Panc1 (cell line): ENCODE data around the gene LMNTD1. TPM values are rescaled to one million over a fixed set of nuclear protein-coding genes. Genes with fewer than 3 reads are reported as not detected.

Experiments
- ATAC-seq: fragments of 200-7000 bp; cut with Tn5 transposase; 2 replicates; pipeline ENCODE4 v1.9.1; 2020; ENCODE audit warnings: mild to moderate bottlenecking, moderate library complexity
- BruUV-seq: library from RNA; stranded (reverse); fragments of 400-500 nt; replicated peaks from 2 replicates; lab custom pipeline; 2021; lab: Mats Ljungman, UMichigan
- CTCF ChIA-PET: fragments of 300-600 bp; sonication (Branson Sonifier 250); formaldehyde crosslinking; loops from one replicate; lab custom pipeline; 2022; ENCODE audit warnings: antibody characterized with exemption; lab: Charles Lee
- POLR2A ChIA-PET: fragments of 300-600 bp; sonication (Branson Sonifier 250); formaldehyde crosslinking; loops from one replicate; lab custom pipeline; 2022; ENCODE audit warnings: antibody characterized with exemption; lab: Charles Lee
- DNase-seq: peaks from one replicate; pipeline ENCODE4 v3.0.0-alpha.2; 2010; ENCODE audit warnings: low read depth, low spot score
- H3K27ac ChIP-seq: 2 replicates; pipeline ENCODE4 v1.5.1; 2011; ENCODE audit warnings: mild to moderate bottlenecking, low read length, inconsistent platforms
- H3K27me3 ChIP-seq: fragments of 200-500 bp; sonication (Bioruptor generic); 2 replicates; pipeline ENCODE4 v1.6.0; 2014; ENCODE audit warnings: low read length, inconsistent platforms; ENCODE audit not compliant: control insufficient read depth, insufficient read depth
- H3K36me3 ChIP-seq: fragments of 200-500 bp; sonication (Bioruptor generic); 2 replicates; pipeline ENCODE4 v1.5.1; 2014; ENCODE audit warnings: inconsistent platforms, mild to moderate bottlenecking, low read length, moderate library complexity; ENCODE audit not compliant: control insufficient read depth, insufficient read depth
- H3K4me1 ChIP-seq: 2 replicates; pipeline ENCODE4 v1.5.1; 2011; ENCODE audit warnings: inconsistent platforms, mild to moderate bottlenecking, low read length, moderate library complexity; ENCODE audit not compliant: control insufficient read depth, insufficient read depth
- H3K4me3 ChIP-seq, 2 experiments: 2 replicates each; pipeline ENCODE4 v1.5.1; 2011 to 2012; ENCODE audit warnings: low read depth in 2 of 2, low read length in 2 of 2, mild to moderate bottlenecking in 2 of 2, inconsistent platforms in 1 of 2, moderate library complexity in 1 of 2
- H3K9me3 ChIP-seq: fragments of 200-500 bp; sonication (Bioruptor generic); 2 replicates; pipeline ENCODE4 v1.5.1; 2014; ENCODE audit warnings: low read depth, mild to moderate bottlenecking, inconsistent platforms, low read length, moderate library complexity; ENCODE audit not compliant: control insufficient read depth, insufficient read depth
- CTCF ChIP-seq: fragments of 450-650 bp; IDR thresholded peaks from 2 replicates; pipeline ENCODE4 v1.5.1; 2017; ENCODE audit warnings: mild to moderate bottlenecking
- POLR2AphosphoS5 ChIP-seq: IDR thresholded peaks from 2 replicates; pipeline ENCODE4 v1.6.1; 2012; ENCODE audit warnings: mild to moderate bottlenecking, low read depth, low read length, moderate library complexity
- REST ChIP-seq, 2 experiments: IDR thresholded peaks; 2 replicates each; pipeline ENCODE4 v1.6.1; 2011 to 2012; ENCODE audit warnings: low read depth in 2 of 2, control low read depth in 1 of 2, low read length in 1 of 2, mild to moderate bottlenecking in 1 of 2, moderate library complexity in 1 of 2; ENCODE audit not compliant: insufficient read depth in 1 of 2
- SIN3A ChIP-seq: IDR thresholded peaks from 2 replicates; pipeline ENCODE4 v1.6.1; 2012; ENCODE audit warnings: low read depth, mild to moderate bottlenecking, low read length, moderate library complexity, borderline replicate concordance; ENCODE audit not compliant: insufficient read depth
- TCF7L2 ChIP-seq: IDR thresholded peaks from 2 replicates; pipeline ENCODE4 v1.6.1; 2011; ENCODE audit warnings: mild to moderate bottlenecking, low read depth, low read length, inconsistent platforms
- in situ Hi-C: cut with HindIII; loops from 2 replicates; pipeline ENCODE4 v1.10.0; 2016; ENCODE audit warnings: low sequenced_read_pairs, low pct_unique_long_range_greater_than_20kb
- intact Hi-C: fragments of 100-400 bp; cut with micrococcal nuclease; formaldehyde crosslinking; loops from one replicate; pipeline ENCODE4 v1.10.0; 2022; ENCODE audit not compliant: unreplicated experiment
- total RNA-seq: library from RNA; stranded (reverse); gene quantifications from one replicate; pipeline ENCODE4 v1.2.1, GENCODE V29; 2021; ENCODE audit not compliant: unreplicated experiment

The LMNTD1 gene
- total RNA-seq, 1 experiment from 2014 or later, result 0.13 TPM

DNA sequence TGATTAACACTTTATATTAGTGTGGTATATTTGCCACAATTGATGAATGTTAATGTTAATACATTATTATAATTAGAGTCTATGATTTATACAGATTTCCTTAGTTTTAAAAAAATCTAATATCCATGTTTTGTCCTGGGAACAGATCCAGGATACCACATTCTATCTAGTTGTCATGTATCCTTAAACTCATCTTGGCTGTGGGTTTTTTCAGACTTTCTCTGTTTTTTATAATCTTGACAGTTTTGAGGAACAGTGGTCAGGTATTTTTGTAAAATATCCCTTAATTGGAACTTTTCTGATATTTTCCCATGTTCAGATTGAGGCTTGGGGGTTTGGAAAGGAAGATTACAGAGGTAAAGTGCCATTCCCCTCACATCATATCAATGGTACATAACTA, 104.1 kb downstream of the LMNTD1 start:
- no peak for ATAC-seq
- TF ChIP-seq TCF7L2, result no peak
- TF ChIP-seq POLR2AphosphoS5, result no peak
- no peak for TF ChIP-seq REST (IDR thresholded peaks at IDR 0.05; ENCODE audit: insufficient read depth in 1 of 2, low read depth in 2 of 2, low read length in 1 of 2)
- TF ChIP-seq CTCF, result no peak
- TF ChIP-seq SIN3A, result no peak
- POLR2A ChIA-PET, result no interaction called here

DNA sequence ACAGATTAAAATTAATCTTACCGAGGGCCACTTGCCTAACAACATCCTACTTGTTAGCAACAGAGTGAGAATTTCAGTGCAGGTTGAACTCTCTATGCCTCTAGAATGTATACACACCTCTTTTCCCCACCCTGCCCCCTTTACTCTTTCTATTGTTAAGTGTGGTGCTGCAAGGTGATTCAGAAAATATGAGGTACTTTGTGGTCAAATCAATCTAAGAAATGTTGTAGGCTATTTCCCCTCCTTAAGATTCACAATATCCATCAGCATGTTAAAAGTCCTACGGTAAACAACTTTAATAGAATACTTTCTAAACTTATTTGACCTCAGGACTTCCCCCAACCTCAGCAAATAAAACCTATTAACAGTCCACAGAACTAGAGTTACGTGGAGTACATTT, 106.0 kb downstream of the LMNTD1 start:
- H3K4me3 ChIP-seq, result no peak overlapping the region
- H3K9me3 ChIP-seq, result peaks cover 5% of the 10 kb centered on the region; the same call in 1 of the 2 replicates
- no peak overlapping the region for H3K27ac ChIP-seq
- POLR2A ChIA-PET, result no interaction called here
- in situ Hi-C loops (no loop called here), intact Hi-C loops (no loop called here)
- CTCF ChIA-PET, result no interaction called here
- H3K4me1 ChIP-seq, result no peaks in the 10 kb centered on the region
- no peaks in the 10 kb centered on the region for H3K36me3 ChIP-seq
- no peak for TF ChIP-seq TCF7L2
- TF ChIP-seq SIN3A, result no peak
- TF ChIP-seq REST (IDR thresholded peaks at IDR 0.05; ENCODE audit: insufficient read depth in 1 of 2, low read depth in 2 of 2, low read length in 1 of 2), result no peak
- no peak for TF ChIP-seq CTCF
- TF ChIP-seq POLR2AphosphoS5, result no peak
- ATAC-seq (no peak), DNase-seq (no peak)
- H3K27me3 ChIP-seq, result no peaks in the 10 kb centered on the region
- no TSS peak for BruUV-seq

More for the DNA sequence above, 104.1 kb downstream of the LMNTD1 start:
- CTCF ChIA-PET, result no interaction called here
- in situ Hi-C loops, result no loop called here
- no peak overlapping the region for H3K27ac ChIP-seq
- no peaks in the 10 kb centered on the region for H3K27me3 ChIP-seq
- no peaks in the 10 kb centered on the region for H3K4me1 ChIP-seq
- no peaks in the 10 kb centered on the region for H3K36me3 ChIP-seq
- no peak overlapping the region for H3K4me3 ChIP-seq
- peaks cover 5% of the 10 kb centered on the region; the same call in 1 of the 2 replicates for H3K9me3 ChIP-seq
- no peak for DNase-seq
- BruUV-seq, result no TSS peak
- intact Hi-C loops, result no loop called here
